OCI-LY7 (cell line): ENCODE results near the gene ABI3BP. TPM values are rescaled to one million over a fixed set of nuclear protein-coding genes. Genes with fewer than 3 reads are reported as not detected.

Experiments
- BruUV-seq: library from RNA; stranded (reverse); fragments of 400-500 nt; replicated peaks from 2 replicates; lab custom pipeline; 2021; lab: Mats Ljungman, UMichigan
- CTCF ChIA-PET: fragments of 300-600 bp; sonication (Branson Sonifier 250); formaldehyde crosslinking; loops from one replicate; lab custom pipeline; 2022; ENCODE audit warnings: antibody characterized with exemption; ENCODE audit not compliant: unreplicated experiment; lab: Charles Lee
- POLR2A ChIA-PET: fragments of 300-600 bp; sonication (Branson Sonifier 250); formaldehyde crosslinking; loops from one replicate; lab custom pipeline; 2022; ENCODE audit warnings: antibody characterized with exemption; lab: Charles Lee
- DNase-seq: peaks from one replicate; pipeline ENCODE4 v3.0.0-alpha.2; 2015; ENCODE audit warnings: low spot score
- H2AFZ ChIP-seq: fragments of 200-600 bp; sonication (generic), shearing (Covaris generic); 2 replicates; pipeline ENCODE4 v1.6.1; 2014; ENCODE audit warnings: mild to moderate bottlenecking, antibody characterized with exemption, low read length, moderate library complexity
- H3K27ac ChIP-seq: fragments of 200-600 bp; sonication (generic); 2 replicates; pipeline ENCODE4 v1.5.1; 2014; ENCODE audit warnings: mixed run types, low read depth, mild to moderate bottlenecking, moderate library complexity, low read length, inconsistent platforms; ENCODE audit not compliant: poor library complexity, severe bottlenecking
- H3K36me3 ChIP-seq: fragments of 200-600 bp; sonication (generic); 2 replicates; pipeline ENCODE4 v1.6.1; 2014; ENCODE audit warnings: mild to moderate bottlenecking, antibody characterized with exemption, low read length, moderate library complexity, mixed read lengths; ENCODE audit not compliant: insufficient read depth
- H3K4me1 ChIP-seq: fragments of 200-600 bp; sonication (generic); 2 replicates; pipeline ENCODE4 v1.5.1; 2014; ENCODE audit warnings: mild to moderate bottlenecking, low read length; ENCODE audit not compliant: insufficient read depth, poor library complexity, severe bottlenecking
- H3K4me2 ChIP-seq: fragments of 200-600 bp; sonication (generic); 2 replicates; pipeline ENCODE4 v1.6.1; 2014; ENCODE audit warnings: mild to moderate bottlenecking, low read length
- H3K4me3 ChIP-seq: fragments of 200-600 bp; sonication (generic); 2 replicates; pipeline ENCODE4 v1.5.1; 2014; ENCODE audit warnings: mild to moderate bottlenecking, low read depth, low read length; ENCODE audit not compliant: poor library complexity, severe bottlenecking
- H3K79me2 ChIP-seq: fragments of 200-600 bp; sonication (generic); 2 replicates; pipeline ENCODE4 v1.6.1; 2016; ENCODE audit warnings: low read depth, mild to moderate bottlenecking, low read length, moderate library complexity, mixed read lengths; ENCODE audit not compliant: insufficient read depth
- H3K9me2 ChIP-seq: fragments of 200-600 bp; sonication (generic); 2 replicates; pipeline ENCODE4 v1.6.1; 2016; ENCODE audit warnings: mild to moderate bottlenecking, low read length, mixed read lengths; ENCODE audit not compliant: insufficient read depth
- H3K9me3 ChIP-seq: fragments of 200-600 bp; sonication (generic); 2 replicates; pipeline ENCODE4 v1.6.1; 2014; ENCODE audit warnings: mild to moderate bottlenecking, mixed run types, low read length, mixed read lengths
- H4K20me1 ChIP-seq: fragments of 200-600 bp; sonication (generic); 2 replicates; pipeline ENCODE4 v1.6.1; 2014; ENCODE audit warnings: mild to moderate bottlenecking, antibody characterized with exemption, low read length, moderate library complexity, mixed read lengths; ENCODE audit not compliant: insufficient read depth
- EZH2phosphoT487 ChIP-seq: fragments of 200-600 bp; sonication (generic); IDR thresholded peaks from 2 replicates; pipeline ENCODE4 v1.6.1; 2018; ENCODE audit warnings: low read depth, borderline replicate concordance, mild to moderate bottlenecking, mixed run types, antibody characterized with exemption, low read length, moderate library complexity, mixed read lengths
- intact Hi-C: fragments of 100-400 bp; cut with micrococcal nuclease; formaldehyde crosslinking; loops from one replicate; pipeline ENCODE4 v1.10.0; 2022; ENCODE audit not compliant: unreplicated experiment
- total RNA-seq, 2 experiments: library from RNA; depleted of rRNA in 1 of 2; stranded (reverse); fragments of >200 nt in 1 of 2; shearing (Covaris generic) in 1 of 2; gene quantifications; 2 replicates each; pipeline ENCODE4 v1.2.3, GENCODE V29; 2014 to 2022
- TF ChIP-seq, protein P1 (sequence below): fragments of 200-600 bp; sonication (generic); conservative IDR thresholded peaks from 2 replicates; pipeline ENCODE4 v1.5.1; 2014; ENCODE audit warnings: mild to moderate bottlenecking, antibody characterized with exemption, low read length, moderate library complexity, mixed read lengths

ABI3BP gene
- total RNA-seq, 2 experiments from 2014 or later: not detected

DNA sequence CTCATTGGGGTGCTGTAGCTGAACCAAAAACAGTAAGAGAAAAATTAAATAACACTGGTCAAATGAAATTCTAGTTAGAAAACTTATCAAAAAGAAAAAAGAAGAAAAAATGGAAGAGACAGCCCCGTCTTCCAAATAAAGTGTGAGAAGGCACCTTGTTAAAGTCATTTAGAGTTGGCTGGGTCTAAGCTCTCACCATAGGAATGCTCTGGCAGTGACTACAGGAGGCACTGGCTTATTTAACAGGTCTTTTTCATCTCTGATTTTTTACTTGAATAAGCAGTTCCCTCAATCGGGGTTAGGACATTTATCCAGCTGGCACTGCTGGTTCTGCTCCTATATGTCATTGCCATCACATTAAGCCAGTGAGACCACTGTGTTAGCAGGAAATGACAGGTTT is 1.6 kb upstream of the ABI3BP start:
- no peak overlapping the region for H2AFZ ChIP-seq
- TF ChIP-seq EZH2phosphoT487: no peak
- TF ChIP-seq, protein P1, sequence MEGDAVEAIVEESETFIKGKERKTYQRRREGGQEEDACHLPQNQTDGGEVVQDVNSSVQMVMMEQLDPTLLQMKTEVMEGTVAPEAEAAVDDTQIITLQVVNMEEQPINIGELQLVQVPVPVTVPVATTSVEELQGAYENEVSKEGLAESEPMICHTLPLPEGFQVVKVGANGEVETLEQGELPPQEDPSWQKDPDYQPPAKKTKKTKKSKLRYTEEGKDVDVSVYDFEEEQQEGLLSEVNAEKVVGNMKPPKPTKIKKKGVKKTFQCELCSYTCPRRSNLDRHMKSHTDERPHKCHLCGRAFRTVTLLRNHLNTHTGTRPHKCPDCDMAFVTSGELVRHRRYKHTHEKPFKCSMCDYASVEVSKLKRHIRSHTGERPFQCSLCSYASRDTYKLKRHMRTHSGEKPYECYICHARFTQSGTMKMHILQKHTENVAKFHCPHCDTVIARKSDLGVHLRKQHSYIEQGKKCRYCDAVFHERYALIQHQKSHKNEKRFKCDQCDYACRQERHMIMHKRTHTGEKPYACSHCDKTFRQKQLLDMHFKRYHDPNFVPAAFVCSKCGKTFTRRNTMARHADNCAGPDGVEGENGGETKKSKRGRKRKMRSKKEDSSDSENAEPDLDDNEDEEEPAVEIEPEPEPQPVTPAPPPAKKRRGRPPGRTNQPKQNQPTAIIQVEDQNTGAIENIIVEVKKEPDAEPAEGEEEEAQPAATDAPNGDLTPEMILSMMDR: no peak
- intact Hi-C loops: no loop called here
- no peaks in the 10 kb centered on the region for H3K4me1 ChIP-seq
- H3K36me3 ChIP-seq: no peaks in the 10 kb centered on the region
- no peak overlapping the region for H3K4me3 ChIP-seq
- H3K27ac ChIP-seq: no peak overlapping the region
- no peaks in the 10 kb centered on the region for H3K9me2 ChIP-seq
- no peaks in the 10 kb centered on the region for H4K20me1 ChIP-seq
- no peaks in the 10 kb centered on the region for H3K79me2 ChIP-seq
- BruUV-seq: no TSS peak
- DNase-seq: no peak
- no peak overlapping the region for H3K4me2 ChIP-seq
- POLR2A ChIA-PET: no interaction called here
- CTCF ChIA-PET: no interaction called here
- H3K9me3 ChIP-seq: no peaks in the 10 kb centered on the region

DNA sequence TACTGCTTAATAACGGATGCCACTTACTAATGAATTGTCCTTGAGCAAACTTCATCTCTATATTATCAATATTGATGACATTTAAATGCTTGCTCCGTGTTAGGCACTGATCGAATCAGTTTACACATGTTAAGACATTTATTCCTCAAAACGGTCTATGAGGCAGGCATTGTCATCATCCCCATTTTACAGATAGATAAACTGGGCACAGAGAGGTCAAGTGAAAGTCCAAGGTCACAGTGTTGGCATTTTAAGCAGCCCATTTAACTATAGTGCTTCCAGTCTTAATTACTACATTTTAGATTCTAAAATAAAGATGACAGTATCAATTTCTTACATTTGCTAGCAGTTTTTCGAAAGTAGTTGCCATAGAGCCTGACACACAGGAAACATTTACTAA is 966 bp upstream of the ABI3BP start:
- no peak overlapping the region for H3K4me3 ChIP-seq
- no peak overlapping the region for H3K4me2 ChIP-seq
- H3K79me2 ChIP-seq: no peaks in the 10 kb centered on the region
- intact Hi-C loops: no loop called here
- no TSS peak for BruUV-seq
- no peak for DNase-seq
- ChIA-PET CTCF (no interaction called here), POLR2A (interaction anchor here (0.8 kb wide), 1 partner anchor 10 kb away, joined by 6 read pairs; no protein-coding TSS in a partner anchor)
- no peaks in the 10 kb centered on the region for H3K36me3 ChIP-seq
- H3K9me2 ChIP-seq: no peaks in the 10 kb centered on the region
- H3K4me1 ChIP-seq: no peaks in the 10 kb centered on the region
- no peaks in the 10 kb centered on the region for H3K9me3 ChIP-seq
- TF ChIP-seq, protein P1: no peak
- TF ChIP-seq EZH2phosphoT487: no peak
- no peaks in the 10 kb centered on the region for H4K20me1 ChIP-seq
- no peak overlapping the region for H2AFZ ChIP-seq
- H3K27ac ChIP-seq: no peak overlapping the region

DNA sequence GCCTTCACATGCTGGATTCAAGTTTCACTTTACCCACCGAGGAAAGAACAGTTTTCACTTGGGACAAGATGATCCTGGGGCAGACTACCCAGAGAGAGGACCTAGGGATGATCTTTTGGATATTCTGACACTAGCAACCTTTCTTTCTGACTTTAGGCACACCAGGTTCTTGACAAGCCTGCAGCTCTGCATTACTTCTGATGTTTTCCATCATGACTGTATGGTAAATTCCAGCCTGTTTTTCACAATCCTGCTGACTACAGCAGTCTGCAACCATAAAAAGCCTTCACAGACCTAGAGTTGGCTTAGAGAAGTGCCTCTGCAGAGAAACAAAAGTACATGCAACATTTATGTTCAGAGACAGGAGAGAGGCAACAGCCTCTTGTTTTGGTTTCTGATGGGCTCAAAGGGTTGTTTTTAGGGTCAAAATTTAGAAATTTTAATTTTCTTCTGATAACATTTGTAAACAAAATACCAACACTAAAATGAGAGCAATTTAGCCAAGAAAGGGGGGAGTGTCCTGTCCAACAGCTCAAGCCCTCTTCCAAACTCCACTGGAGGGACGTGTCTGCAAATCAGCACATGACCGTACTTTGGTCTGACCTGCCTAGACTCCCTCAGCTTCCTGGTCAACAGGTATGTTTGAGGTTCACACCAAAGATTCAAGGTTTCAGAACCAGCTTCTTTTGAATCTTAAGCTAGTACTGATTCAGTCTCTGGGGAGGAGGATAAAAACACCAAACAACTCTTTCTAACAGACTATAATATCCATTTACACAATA is 799 bp downstream of the ABI3BP start:
- no peaks in the 10 kb centered on the region for H4K20me1 ChIP-seq
- no peaks in the 10 kb centered on the region for H3K36me3 ChIP-seq
- no peaks in the 10 kb centered on the region for H3K79me2 ChIP-seq
- no peak overlapping the region for H3K4me2 ChIP-seq
- no peak for DNase-seq
- ChIA-PET CTCF (no interaction called here), POLR2A (interaction anchor here (0.7 kb wide), 1 partner anchor 40 kb away, joined by 3 read pairs; no protein-coding TSS in a partner anchor)
- TF ChIP-seq, protein P1: no peak
- no peak for TF ChIP-seq EZH2phosphoT487
- no peaks in the 10 kb centered on the region for H3K9me3 ChIP-seq
- intact Hi-C loops: no loop called here
- no peaks in the 10 kb centered on the region for H3K4me1 ChIP-seq
- no peak overlapping the region for H2AFZ ChIP-seq
- H3K9me2 ChIP-seq: no peaks in the 10 kb centered on the region
- no peak overlapping the region for H3K4me3 ChIP-seq
- no peak overlapping the region for H3K27ac ChIP-seq
- BruUV-seq: no TSS peak
